ENCODE results near the gene GPD1L.

GRCh38 chr3:32217339-32217738, 110.9 kb downstream of the GPD1L start:
- TF ChIP-seq CTCF (IDR thresholded peaks at IDR 0.05) (no peak), POLR2A (IDR thresholded peaks at IDR 0.05) (no peak), POLR2AphosphoS5 (IDR thresholded peaks at IDR 0.05) (no peak), EP300 (IDR thresholded peaks at IDR 0.05) (no peak)
